Hepatocyte (in vitro differentiated cells): ENCODE results near the gene OCA2. TPM values are rescaled to one million over a fixed set of nuclear protein-coding genes. Genes with fewer than 3 reads are reported as not detected.

Experiments
- DNase-seq: peaks from one replicate; pipeline ENCODE4 v3.0.0-alpha.2; 2016; ENCODE audit warnings: low spot score
- H2AFZ ChIP-seq: fragments of 200-600 bp; sonication (generic); 2 replicates; pipeline ENCODE4 v1.6.0; 2016; ENCODE audit warnings: antibody characterized with exemption, mild to moderate bottlenecking
- H3K27ac ChIP-seq: fragments of 200-600 bp; sonication (generic); 2 replicates; pipeline ENCODE4 v1.5.1; 2016; ENCODE audit warnings: mild to moderate bottlenecking
- H3K27me3 ChIP-seq: fragments of 200-600 bp; sonication (generic); 2 replicates; pipeline ENCODE4 v1.6.1; 2016
- H3K36me3 ChIP-seq: fragments of 200-600 bp; sonication (generic); replicated peaks from 2 replicates; pipeline ENCODE4 v1.5.1; 2016; ENCODE audit warnings: low read depth; ENCODE audit not compliant: insufficient read depth
- H3K4me1 ChIP-seq: fragments of 200-600 bp; sonication (generic); 2 replicates; pipeline ENCODE4 v1.5.1; 2016; ENCODE audit warnings: mild to moderate bottlenecking, moderate library complexity; ENCODE audit not compliant: insufficient read depth
- H3K4me2 ChIP-seq: fragments of 200-600 bp; sonication (generic); 2 replicates; pipeline ENCODE4 v1.6.0; 2016
- H3K4me3 ChIP-seq: fragments of 200-600 bp; sonication (generic); 2 replicates; pipeline ENCODE4 v1.5.1; 2016; ENCODE audit warnings: mild to moderate bottlenecking
- H3K79me2 ChIP-seq: fragments of 200-600 bp; sonication (generic); 2 replicates; pipeline ENCODE4 v1.6.0; 2017; ENCODE audit warnings: mild to moderate bottlenecking
- H3K9me2 ChIP-seq: fragments of 200-600 bp; sonication (generic); replicated peaks from 2 replicates; pipeline ENCODE4 v1.6.0; 2017; ENCODE audit warnings: mild to moderate bottlenecking; ENCODE audit not compliant: insufficient read depth
- H3K9me3 ChIP-seq: fragments of 200-600 bp; sonication (generic); 2 replicates; pipeline ENCODE4 v1.5.1; 2016; ENCODE audit warnings: low read depth, mild to moderate bottlenecking
- H4K20me1 ChIP-seq: fragments of 200-600 bp; sonication (generic); 2 replicates; pipeline ENCODE4 v1.6.0; 2016; ENCODE audit warnings: mild to moderate bottlenecking; ENCODE audit not compliant: insufficient read depth, poor library complexity, severe bottlenecking
- CTCF ChIP-seq: fragments of 200-600 bp; sonication (generic); IDR thresholded peaks from 2 replicates; pipeline ENCODE4 v1.5.1; 2016; ENCODE audit warnings: antibody characterized with exemption, mild to moderate bottlenecking; ENCODE audit not compliant: poor library complexity
- EZH2 ChIP-seq: fragments of 200-600 bp; sonication (generic); IDR thresholded peaks from 2 replicates; pipeline ENCODE4 v1.6.1; 2016; ENCODE audit warnings: antibody characterized with exemption, mild to moderate bottlenecking, borderline replicate concordance
- EZH2phosphoT487 ChIP-seq: fragments of 200-600 bp; sonication (generic); IDR thresholded peaks from one replicate; pipeline ENCODE4 v1.6.1; 2018; ENCODE audit warnings: antibody characterized with exemption, mild to moderate bottlenecking, low read depth, moderate library complexity; ENCODE audit not compliant: unreplicated experiment, severe bottlenecking
- WGBS: methylation state at CpG from one replicate; pipeline ENCODE4 v1.1.6; 2016; ENCODE audit warnings: low lambda C conversion rate; ENCODE audit errors: missing lambda C conversion rate; 5-methylcytosine and 5-hydroxymethylcytosine counted together
- polyA plus RNA-seq: library from polyadenylated mRNA; unstranded; fragments of >200 nt; fragmentation: Nextera tagmentation; extraction: Ambion mirVana; gene quantifications from 2 replicates; pipeline ENCODE4 v1.2.1, GENCODE V29; 2016
- total RNA-seq: library from RNA; depleted of rRNA; stranded (reverse); fragments of >200 nt; gene quantifications from 2 replicates; pipeline ENCODE4 v1.2.3, GENCODE V29; 2014

The OCA2 gene
- total and polyA plus RNA-seq, 2 experiments from 2014 or later: 25.1 to 27.7 TPM

DNA sequence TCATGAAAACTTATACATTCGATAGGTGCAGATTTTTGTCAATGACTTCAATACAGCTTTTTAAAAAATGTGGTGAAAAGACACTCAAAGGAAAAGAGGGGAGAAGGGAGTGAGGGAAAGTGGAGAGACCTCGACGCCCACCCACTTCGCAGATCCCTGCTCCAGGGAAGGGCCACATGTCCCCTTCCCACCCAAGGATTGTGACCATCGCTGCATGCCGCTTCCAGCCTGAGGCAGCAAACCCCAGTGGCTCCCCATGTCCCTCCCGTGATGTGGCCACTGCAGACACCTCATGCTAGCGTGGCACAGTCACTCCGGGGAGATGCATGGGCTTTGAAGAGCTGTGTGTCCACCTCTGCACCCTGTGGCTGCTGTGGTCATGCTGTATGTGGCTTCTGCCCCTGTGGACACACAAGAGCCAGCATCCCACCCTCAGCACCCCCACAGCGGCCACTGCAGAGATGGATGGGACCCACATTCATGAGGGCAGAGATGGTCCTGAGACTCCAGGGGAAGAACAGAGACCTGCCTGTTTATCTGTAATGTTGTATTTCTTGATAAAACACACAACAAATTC is 230.2 kb downstream of the OCA2 start:
- Histone ChIP-seq H3K4me2 (no peak overlapping the region), H3K9me3 (no peaks in the 10 kb centered on the region), H3K4me3 (no peak overlapping the region), H3K9me2 (no peaks in the 10 kb centered on the region), H3K36me3 (no peaks in the 10 kb centered on the region), H3K4me1 (no peaks in the 10 kb centered on the region), H4K20me1 (no peaks in the 10 kb centered on the region), H3K27me3 (no peaks in the 10 kb centered on the region), H3K27ac (no peak overlapping the region), H2AFZ (no peak overlapping the region), H3K79me2 (no peaks in the 10 kb centered on the region)
- TF ChIP-seq EZH2phosphoT487 (no peak), CTCF (no peak), EZH2 (no peak)
- 85% methylated on average over 9 of the region's 10 CpGs for WGBS
- DNase-seq: no peak

DNA sequence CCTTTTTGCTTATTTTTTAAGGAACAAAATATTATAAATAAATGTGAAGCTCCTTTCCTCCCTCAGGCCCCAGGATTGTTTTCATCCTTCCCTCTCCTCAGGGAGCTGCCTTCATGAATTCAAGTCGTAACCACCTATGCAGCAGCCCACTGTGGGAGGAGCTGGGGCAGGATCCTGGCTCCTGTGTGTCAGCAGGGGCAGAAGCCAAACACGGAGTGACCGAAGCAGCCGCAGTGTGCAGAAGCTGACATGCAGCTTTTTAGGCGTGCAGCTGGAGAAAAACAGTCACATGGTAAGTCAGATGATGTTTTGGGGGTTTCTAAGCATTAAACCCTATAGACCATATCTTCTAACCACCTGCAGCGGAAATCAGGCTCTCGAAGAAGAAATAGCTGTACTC is 231.3 kb downstream of the OCA2 start:
- Histone ChIP-seq H3K27me3 (no peaks in the 10 kb centered on the region), H3K4me2 (no peak overlapping the region), H3K27ac (no peak overlapping the region), H3K4me3 (no peak overlapping the region), H3K9me3 (no peaks in the 10 kb centered on the region), H3K79me2 (no peaks in the 10 kb centered on the region), H2AFZ (no peak overlapping the region), H3K4me1 (no peaks in the 10 kb centered on the region), H3K36me3 (no peaks in the 10 kb centered on the region), H4K20me1 (no peaks in the 10 kb centered on the region), H3K9me2 (no peaks in the 10 kb centered on the region)
- WGBS: 80% methylated on average over 7 of the region's 7 CpGs
- no peak for DNase-seq
- TF ChIP-seq EZH2: no peak
- no peak for TF ChIP-seq CTCF
- TF ChIP-seq EZH2phosphoT487: no peak

DNA sequence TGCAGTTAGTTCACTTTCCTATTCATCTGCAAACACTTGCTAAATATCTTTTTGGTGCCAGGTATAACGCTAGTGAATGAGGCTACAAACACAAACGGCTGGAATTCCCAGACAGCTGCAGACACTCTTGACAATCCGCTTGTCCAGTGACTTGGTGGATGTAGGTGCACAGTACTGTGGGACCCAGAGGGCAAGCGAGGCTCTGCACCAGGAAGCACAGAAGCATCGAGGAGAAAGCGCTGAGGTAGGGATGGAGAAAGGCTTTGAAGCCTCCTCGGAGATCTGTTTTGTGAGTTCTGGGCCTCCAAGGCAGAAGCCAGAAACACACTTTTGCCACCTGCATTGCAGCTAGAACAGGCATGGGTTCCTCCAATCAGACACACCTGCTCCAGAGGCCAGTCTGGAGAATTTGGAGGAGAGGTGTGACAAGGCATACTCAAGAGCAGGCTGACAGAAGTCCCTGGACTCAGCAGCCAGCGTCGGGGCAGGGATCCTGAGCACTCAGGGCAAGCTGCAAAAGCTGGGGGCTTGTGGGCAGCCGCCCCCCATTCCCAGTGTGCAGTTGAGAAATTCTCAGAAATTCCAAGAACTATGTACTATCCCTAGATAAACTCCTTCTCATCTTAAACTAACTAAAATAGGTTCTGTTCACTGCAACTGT is 232.5 kb downstream of the OCA2 start:
- 83% methylated on average over 10 of the region's 10 CpGs for WGBS
- H4K20me1 ChIP-seq: no peaks in the 10 kb centered on the region
- H3K27ac ChIP-seq: no peak overlapping the region

More for the DNA sequence above, 232.5 kb downstream of the OCA2 start:
- H3K4me3 ChIP-seq: no peak overlapping the region
- no peak overlapping the region for H3K4me2 ChIP-seq
- DNase-seq: no peak
- no peaks in the 10 kb centered on the region for H3K4me1 ChIP-seq
- H2AFZ ChIP-seq: no peak overlapping the region
- no peak for TF ChIP-seq CTCF
- TF ChIP-seq EZH2phosphoT487: no peak
- no peak for TF ChIP-seq EZH2
- H3K36me3 ChIP-seq: no peaks in the 10 kb centered on the region
- H3K79me2 ChIP-seq: no peaks in the 10 kb centered on the region
- no peaks in the 10 kb centered on the region for H3K9me2 ChIP-seq
- no peaks in the 10 kb centered on the region for H3K9me3 ChIP-seq
- no peaks in the 10 kb centered on the region for H3K27me3 ChIP-seq
